HG03108 (cell line): ENCODE data around the gene PODNL1.

ENCODE experiments used
- ATAC-seq: cut with Tn5 transposase; IDR thresholded peaks from one replicate; pipeline ENCODE4 v1.9.1; 2021; ENCODE audit warnings: moderate library complexity; ENCODE audit not compliant: unreplicated experiment

Gene PODNL1

DNA sequence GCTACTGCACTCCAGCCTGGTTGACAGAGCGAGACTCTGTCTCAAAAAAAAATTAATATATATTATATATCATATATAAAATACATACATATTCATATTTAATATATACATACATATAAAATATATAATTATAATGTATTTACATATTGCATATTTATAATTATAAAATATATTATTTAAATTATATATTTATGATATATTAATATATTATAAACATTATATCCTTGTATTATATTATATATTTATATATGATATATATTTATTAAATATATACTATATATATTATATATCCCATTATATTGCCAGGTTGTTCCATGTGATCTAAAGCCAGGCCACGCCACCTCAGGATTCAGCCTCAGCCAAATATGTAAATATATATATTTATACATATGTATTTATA is 42.0 kb downstream of the PODNL1 start:
- no peak for ATAC-seq

DNA sequence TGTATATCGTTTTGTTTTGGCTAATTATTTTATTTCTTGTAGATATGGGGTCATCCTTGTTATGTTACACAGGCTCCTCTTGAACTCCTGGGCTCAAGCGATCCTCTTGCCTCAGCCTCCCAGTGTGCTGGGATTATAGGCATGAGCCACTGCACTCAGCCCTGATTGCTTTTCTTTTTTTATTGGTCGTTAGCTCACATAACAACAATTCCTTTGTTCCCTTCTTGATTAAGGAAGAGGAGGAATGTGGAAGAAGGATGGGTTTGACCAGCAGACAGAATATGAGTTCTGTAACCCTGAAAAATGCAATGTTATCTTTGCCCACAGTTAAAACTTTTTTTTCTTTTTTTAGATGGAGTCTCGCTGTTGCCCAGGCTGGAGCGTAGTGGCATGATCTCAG is 43.7 kb downstream of the PODNL1 start:
- ATAC-seq, result no peak

DNA sequence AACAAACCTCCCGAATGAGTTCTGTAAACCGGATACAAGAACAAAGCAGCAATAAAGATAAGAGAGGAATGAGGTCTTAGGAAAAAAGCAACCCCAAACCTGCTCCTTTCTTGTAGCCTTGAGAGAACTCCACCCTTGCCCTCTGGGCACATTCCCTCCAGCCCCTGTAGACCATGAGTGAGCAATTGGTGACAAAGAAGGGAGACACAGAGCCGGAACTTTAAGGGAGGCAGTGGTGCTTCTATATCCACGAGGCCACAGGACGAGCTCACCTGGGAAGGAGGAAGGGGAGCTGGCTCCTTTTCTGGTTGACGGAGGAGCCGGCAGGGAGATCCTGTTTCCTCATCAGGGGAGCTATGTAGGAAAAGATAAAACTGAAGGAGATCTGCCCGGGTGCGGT is 45.3 kb downstream of the PODNL1 start:
- no peak for ATAC-seq

DNA sequence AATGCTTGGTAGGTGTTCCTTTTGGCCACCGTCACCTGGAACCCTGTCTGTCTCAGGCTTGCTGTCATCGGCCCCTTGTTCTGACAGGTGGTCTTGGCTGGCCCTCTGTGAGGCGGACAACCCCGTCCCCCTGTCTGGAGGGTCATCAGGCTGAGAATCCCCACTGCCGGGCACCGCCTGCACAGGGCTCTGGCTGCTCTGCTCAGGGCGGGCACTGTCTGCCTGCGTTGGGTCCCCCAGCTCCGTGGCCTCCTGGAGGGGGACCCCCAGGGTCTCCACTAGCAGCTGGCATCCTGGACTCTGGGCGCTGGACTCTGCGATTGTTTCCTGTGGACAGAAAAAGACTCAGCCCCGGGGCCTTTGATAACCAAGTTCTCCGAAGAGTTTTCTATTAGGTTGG is 48.1 kb downstream of the PODNL1 start:
- no peak for ATAC-seq

DNA sequence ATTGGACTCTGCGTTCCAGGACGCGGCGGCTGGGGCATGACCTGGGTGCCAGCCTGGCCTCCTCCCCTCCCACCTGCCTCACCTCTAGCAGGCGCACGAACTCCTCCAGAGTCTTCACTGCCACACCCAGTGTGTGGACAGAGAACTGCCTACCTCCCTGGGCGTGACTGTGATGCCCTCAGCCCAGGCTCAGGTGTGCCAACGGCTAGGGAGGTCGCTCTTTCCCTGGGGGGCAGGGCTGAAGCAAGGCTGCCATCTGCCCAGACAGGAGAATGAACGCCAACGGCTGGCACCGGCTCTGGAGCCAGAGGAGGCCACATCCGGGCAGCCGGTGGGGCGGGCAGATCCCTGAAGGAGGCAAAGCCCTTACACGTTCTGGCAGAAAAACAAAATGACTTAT is 49.9 kb downstream of the PODNL1 start:
- ATAC-seq, result no peak

DNA sequence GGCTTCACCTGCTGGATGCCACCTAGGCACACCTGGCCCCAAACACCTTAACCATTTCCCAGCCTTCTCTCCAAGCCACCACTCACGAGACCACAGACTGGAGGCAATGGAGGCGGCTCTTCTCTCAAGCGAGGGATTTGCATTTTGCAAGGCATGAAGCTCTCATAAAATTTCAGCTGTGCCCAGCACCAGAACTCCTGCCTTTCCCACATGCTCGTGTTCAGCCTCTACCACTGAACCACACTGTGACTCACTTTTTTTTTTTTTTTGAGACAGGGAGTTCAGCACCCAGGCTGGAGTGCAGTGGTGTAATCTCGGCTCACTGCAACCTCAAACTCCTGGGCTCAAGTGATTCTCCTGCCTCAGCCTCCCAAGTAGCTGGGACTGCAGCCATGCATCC is 50.7 kb downstream of the PODNL1 start:
- ATAC-seq, result no peak

DNA sequence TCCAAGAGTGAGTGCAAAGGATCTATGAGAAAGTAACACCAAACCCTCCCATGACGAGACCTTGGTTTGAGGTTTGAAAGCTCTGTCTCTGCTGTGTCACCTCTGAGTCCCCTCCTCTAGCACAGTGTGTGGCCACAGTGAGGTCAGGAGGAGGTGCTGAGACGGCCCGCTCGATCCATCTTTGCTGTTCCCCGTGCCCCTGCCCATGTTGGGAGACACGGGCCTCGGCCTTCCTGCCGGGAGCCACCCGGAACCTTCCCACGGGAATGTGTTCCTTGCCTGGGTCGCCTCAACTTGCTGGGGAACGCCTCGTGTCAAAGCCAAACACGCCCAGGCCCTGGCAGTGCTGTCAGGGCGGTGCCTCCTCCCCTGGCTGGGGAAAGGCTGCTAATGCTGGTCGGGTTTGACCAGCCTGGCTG is 51.2 kb downstream of the PODNL1 start:
- ATAC-seq, result no peak

DNA sequence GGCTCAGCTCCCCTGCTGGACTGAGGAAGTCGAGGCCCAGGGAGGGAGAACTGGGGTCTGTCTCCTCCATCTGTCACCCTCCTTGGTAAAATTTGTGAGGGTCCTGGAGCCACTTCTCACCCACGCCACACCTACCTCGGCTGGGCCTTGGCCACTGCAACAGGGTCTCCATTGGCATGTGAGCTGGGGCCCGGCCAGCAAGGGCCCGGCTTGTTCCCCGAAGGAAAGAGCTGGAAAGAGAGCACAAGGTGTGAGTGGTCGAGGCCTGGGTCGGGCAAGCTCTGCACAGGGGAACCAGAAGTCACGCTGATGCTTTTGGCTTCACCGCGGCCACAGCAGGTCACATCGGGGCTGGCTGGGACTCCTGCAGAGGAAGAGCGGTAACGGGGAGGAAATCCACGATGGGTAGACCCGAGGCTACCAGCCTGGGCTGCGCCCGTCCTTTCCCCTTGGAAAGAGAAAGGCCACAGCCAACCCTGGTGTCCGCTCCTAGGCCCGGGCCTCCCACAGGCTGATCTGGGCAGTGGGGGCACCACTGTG is 52.3 kb downstream of the PODNL1 start:
- no peak for ATAC-seq

DNA sequence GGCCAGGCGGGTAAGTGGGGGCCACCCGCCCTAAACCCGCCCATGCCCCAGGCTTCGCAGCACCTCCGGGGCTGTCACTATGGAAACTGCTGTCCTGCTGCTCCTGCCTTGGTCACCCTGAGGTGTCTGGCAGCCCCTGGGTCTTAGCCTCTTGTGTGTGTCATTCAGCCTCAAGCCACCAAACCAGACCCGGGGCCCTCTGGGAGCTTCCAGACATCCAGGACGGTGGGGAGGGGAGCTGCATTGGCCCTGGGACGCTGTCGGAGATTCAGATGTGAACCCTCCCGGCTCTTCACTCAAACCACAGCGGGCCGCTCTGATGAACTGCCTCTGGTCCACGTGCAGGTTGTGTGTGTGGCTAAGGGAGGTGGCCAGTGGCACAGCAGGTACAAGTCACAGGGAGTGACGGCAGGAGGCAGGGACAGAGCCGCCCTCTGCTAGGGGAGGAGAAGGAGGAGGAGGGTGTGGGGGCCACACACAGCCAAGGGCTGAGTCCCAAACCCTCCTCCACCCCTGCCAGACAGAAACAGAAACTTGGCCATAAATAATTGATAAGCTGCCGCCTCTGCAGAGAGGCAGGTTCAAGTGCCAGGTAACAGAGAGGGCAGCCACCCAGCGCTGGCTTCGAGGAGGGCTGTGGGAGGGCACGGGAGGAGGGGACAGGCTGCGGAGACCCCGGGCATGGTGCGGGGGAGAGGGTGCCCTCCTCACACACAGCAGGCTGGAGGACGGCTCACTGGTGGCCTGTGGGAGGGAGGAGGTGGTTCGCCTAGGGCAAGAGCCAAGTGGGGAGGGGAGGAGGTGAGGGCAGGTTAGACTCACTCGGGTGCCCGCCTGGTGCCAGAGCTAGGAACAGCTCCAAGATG is 53.3 kb downstream of the PODNL1 start:
- no peak for ATAC-seq

DNA sequence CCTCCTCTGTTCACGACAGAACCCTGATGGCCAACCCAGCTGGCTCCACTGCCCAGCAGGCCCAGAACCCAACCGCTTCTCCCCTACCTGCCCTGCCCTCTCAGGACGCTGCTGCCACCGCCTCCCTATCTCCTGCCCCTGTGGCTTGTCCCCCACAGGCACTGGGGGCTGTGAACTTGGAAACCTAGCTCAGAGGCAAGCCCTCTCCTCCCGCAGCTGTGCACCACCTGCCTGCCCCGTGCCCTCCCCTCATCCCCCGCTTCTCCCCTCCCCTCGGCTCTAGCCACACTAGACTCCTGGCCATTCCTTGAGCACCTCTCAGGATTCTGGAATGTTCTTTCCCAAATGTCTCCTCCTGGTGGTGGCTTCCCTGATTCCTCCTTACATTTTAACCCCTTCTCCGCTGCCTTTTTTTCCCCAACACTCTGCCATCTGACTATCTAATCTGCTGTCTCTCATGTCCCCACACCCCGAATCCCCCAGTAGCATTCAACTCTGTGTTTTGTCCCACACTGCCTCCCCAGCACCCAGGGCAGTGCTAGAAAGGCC is 54.6 kb downstream of the PODNL1 start:
- ATAC-seq, result no peak

DNA sequence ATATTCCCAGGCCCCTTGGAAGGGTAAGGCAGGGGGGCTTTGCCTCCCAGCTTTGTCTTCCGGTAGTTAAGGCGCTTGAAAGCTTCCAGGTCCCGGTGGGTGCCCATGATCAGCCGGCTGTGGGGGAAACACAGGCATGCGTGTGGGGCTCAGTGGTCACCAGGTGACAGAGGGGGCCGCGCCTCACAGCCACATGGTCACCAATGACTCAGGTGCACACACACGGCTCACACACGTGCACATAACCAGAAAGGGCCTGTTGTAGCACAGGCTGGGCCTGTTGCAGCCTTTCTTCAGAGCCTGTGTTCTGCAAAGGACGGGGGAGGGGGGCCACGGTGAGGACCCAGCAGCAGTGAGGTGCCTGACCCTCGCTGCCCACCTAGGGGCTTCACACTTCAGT is 55.4 kb downstream of the PODNL1 start:
- no peak for ATAC-seq

DNA sequence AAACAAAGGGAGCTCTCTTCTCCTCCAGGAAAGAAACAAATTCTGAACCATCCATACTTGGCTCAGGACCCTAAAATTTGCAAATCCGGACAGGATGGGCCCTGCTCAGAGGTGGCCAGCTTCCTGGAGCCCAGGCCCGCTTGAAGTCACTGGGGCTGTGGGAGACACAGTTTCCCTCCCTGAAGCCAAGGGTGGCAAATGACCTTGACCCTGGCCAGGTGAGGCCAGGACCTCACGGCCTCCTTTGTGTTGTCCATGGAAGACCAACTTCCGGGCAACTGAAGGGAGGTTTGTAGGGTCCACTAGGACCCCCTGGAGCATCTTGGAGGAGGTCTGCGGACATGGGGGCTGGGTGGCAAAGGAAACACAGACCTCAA is 55.8 kb downstream of the PODNL1 start:
- ATAC-seq, result no peak

DNA sequence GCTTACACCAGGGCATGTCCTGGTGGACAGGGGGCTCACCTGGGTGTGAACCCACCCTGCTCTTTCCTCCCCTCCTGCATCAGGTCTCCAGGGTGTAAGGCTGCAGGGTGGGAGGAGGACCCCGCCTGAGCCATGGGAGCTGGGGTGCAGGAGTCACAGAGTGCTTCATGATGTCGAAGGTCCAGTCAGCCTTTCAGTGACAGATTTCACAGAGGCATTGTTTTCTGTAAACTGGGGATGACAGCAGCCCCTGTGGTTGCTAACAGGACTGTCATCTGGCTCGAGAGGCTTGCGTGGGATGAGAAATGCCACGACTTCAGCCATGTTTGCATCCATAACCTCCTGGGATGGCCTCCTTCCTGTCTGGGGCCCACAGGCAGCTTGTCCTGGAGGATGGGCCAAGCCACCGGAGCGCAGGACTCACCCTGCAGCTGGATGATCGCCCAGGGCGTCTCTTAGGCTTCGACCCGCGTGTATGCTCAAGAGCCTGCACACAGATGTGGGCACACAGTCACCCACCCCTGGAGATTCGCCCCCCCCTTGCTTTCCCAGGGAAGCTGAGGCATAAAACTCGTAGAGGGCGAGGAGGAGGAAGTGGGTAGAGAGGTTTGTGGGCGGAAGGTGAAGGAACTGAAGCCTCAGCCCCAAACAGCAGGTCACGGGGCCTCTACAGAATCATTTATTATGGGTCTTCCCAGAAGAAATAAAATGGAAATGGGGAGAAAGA is 56.4 kb downstream of the PODNL1 start:
- ATAC-seq, result no peak

DNA sequence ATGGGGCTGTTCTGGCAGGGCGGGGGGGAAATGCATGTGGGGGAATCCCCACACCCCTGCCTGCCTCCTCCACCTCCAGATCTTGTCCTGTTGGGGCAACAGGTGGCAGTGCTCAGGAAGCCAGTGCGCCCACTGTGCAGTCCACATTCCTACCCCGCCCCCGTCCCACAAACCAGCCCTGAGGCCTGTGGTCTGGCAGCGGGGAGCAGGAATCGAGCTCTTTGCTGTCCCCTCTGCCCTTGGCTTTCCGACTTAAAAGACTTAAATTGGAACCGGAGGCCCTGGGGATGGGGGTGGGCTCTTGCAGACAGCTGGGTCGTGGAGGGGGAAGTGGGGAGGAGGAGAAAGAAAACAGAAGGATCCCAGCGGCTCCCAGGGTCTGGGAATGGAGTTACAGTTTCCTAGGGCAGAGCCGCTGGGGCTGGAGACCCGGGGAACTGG is 56.9 kb downstream of the PODNL1 start:
- ATAC-seq, result no peak
